A673 (cell line): ENCODE measurements around the gene SNRNP70. TPM values are rescaled to one million over a fixed set of nuclear protein-coding genes. Genes with fewer than 3 reads are reported as not detected.

Experiments
- BruUV-seq: library from RNA; stranded (reverse); fragments of 400-500 nt; replicated peaks from 2 replicates; lab custom pipeline; 2021; lab: Mats Ljungman, UMichigan
- CTCF ChIA-PET: fragments of 300-600 bp; sonication (Branson Sonifier 250); formaldehyde crosslinking; loops from one replicate; lab custom pipeline; 2022; ENCODE audit warnings: antibody characterized with exemption; lab: Charles Lee
- POLR2A ChIA-PET: fragments of 300-600 bp; sonication (Branson Sonifier 250); formaldehyde crosslinking; loops from one replicate; lab custom pipeline; 2022; ENCODE audit warnings: antibody characterized with exemption; ENCODE audit not compliant: low non-redundant PET; lab: Charles Lee
- DNase-seq: peaks from one replicate; pipeline ENCODE4 v3.0.0-alpha.2; 2015; ENCODE audit warnings: low spot score
- H3K27ac ChIP-seq: fragments of 200-600 bp; sonication (generic); 2 replicates; pipeline ENCODE4 v1.5.1; 2016; ENCODE audit warnings: mixed run types, low read depth, mild to moderate bottlenecking, mixed read lengths, antibody characterized with exemption, low read length; ENCODE audit not compliant: poor library complexity, severe bottlenecking
- H3K27me3 ChIP-seq: fragments of 200-600 bp; sonication (generic); replicated peaks from 2 replicates; pipeline ENCODE4 v1.6.1; 2017; ENCODE audit warnings: mixed run types, low read depth, mild to moderate bottlenecking, mixed read lengths, antibody characterized with exemption, low read length; ENCODE audit not compliant: insufficient read depth, poor library complexity
- H3K36me3 ChIP-seq: fragments of 200-600 bp; sonication (generic); 2 replicates; pipeline ENCODE4 v1.6.1; 2016; ENCODE audit warnings: mixed run types, mild to moderate bottlenecking, mixed read lengths, antibody characterized with exemption, low read length; ENCODE audit not compliant: insufficient read depth, poor library complexity, severe bottlenecking
- H3K4me1 ChIP-seq: fragments of 200-600 bp; sonication (generic); 2 replicates; pipeline ENCODE4 v1.6.1; 2017; ENCODE audit warnings: mixed run types, mild to moderate bottlenecking, mixed read lengths, antibody characterized with exemption, low read length; ENCODE audit not compliant: insufficient read depth, poor library complexity, severe bottlenecking
- H3K4me3 ChIP-seq: fragments of 200-600 bp; sonication (generic); 2 replicates; pipeline ENCODE4 v1.5.1; 2016; ENCODE audit warnings: low read depth, mixed run types, mild to moderate bottlenecking, mixed read lengths, low read length; ENCODE audit not compliant: poor library complexity, severe bottlenecking
- H3K9me3 ChIP-seq: fragments of 200-600 bp; sonication (generic); 2 replicates; pipeline ENCODE4 v1.6.1; 2016; ENCODE audit warnings: mixed run types, low read depth, mild to moderate bottlenecking, mixed read lengths, antibody characterized with exemption, low read length; ENCODE audit not compliant: poor library complexity, severe bottlenecking
- EZH2 ChIP-seq: fragments of 200-600 bp; sonication (generic); IDR thresholded peaks from 2 replicates; pipeline ENCODE4 v1.6.1; 2017; ENCODE audit warnings: borderline replicate concordance, low read depth, mild to moderate bottlenecking, mixed read lengths, antibody characterized with exemption, low read length; ENCODE audit not compliant: poor library complexity, severe bottlenecking
- intact Hi-C: fragments of 100-400 bp; cut with micrococcal nuclease; formaldehyde crosslinking; loops from one replicate; pipeline ENCODE4 v1.10.0; 2022; ENCODE audit not compliant: unreplicated experiment
- total RNA-seq: library from RNA; stranded (reverse); gene quantifications from 2 replicates; pipeline ENCODE4 v1.2.3, GENCODE V29; 2021
- TF ChIP-seq, protein P1 (sequence below): fragments of 300-800, 200-600 bp; sonication (generic); conservative IDR thresholded peaks from 2 replicates; pipeline ENCODE4 v1.5.1; 2017; ENCODE audit warnings: low read depth, mild to moderate bottlenecking, antibody characterized with exemption, low read length, moderate library complexity, mixed read lengths

Gene SNRNP70
- total RNA-seq, 1 experiment from 2014 or later, result 295 TPM

DNA sequence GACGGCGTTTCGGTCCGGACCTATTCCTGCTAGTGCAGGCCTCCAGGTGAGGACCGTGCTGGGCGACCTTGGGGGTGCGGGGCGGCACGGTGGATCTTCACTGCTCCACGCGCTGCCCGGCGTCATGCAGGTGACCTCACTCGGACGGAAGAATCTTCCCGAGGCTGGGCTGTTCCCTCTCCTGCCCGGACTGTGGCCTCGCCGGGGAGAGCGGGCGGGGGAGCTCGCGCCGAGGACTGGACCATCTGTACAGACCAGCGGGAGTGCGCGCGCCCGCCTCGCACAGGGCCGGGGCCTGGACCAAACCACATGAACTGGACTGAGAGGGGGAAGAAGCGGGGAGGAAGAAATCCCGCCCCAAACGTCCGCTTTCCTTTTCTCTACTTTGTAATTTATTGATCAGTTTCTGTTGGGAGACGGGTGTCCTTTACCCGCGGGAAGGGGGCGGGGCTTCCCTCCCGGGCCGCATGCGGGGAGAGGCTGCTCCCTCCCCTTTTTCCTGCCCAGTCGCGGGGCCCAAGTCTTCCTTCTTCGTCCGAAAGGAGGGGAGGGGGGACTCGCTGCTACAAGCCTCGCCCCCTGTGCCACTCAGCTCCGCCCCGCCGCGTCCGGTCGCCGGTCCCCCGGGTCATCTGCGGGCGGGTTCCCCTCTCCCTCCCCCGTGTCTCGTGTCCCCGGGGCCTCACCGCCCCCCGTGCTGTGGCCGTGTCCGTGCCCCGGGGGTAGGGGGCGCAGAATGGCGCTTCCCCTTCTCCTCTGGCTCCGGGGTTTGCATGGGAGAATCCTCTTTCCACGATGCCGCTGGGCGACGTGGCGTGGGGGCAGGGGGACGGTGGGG is 65.1 kb downstream of the SNRNP70 start:
- TF ChIP-seq, protein P1, sequence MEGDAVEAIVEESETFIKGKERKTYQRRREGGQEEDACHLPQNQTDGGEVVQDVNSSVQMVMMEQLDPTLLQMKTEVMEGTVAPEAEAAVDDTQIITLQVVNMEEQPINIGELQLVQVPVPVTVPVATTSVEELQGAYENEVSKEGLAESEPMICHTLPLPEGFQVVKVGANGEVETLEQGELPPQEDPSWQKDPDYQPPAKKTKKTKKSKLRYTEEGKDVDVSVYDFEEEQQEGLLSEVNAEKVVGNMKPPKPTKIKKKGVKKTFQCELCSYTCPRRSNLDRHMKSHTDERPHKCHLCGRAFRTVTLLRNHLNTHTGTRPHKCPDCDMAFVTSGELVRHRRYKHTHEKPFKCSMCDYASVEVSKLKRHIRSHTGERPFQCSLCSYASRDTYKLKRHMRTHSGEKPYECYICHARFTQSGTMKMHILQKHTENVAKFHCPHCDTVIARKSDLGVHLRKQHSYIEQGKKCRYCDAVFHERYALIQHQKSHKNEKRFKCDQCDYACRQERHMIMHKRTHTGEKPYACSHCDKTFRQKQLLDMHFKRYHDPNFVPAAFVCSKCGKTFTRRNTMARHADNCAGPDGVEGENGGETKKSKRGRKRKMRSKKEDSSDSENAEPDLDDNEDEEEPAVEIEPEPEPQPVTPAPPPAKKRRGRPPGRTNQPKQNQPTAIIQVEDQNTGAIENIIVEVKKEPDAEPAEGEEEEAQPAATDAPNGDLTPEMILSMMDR, result no peak
- no peak for TF ChIP-seq EZH2
- peak; percentile 94 for DNase-seq
- peaks cover 30% of the 10 kb centered on the region for H3K4me1 ChIP-seq
- intact Hi-C loops, result no loop called here
- CTCF ChIA-PET, result interaction anchor here (0.5 to 1.9 kb wide), 5 partner anchors 49 to 658 kb away, joined by 4 to 7 read pairs (median 5); no protein-coding TSS in a partner anchor
- TSS peak; percentile 83 for BruUV-seq
- H3K27me3 ChIP-seq, result no peaks in the 10 kb centered on the region
- peak overlapping the region; percentile 76 for H3K4me3 ChIP-seq
- POLR2A ChIA-PET, result no interaction called here
- no peaks in the 10 kb centered on the region for H3K9me3 ChIP-seq
- no peaks in the 10 kb centered on the region for H3K36me3 ChIP-seq
- peak overlapping the region; percentile 96 for H3K27ac ChIP-seq

DNA sequence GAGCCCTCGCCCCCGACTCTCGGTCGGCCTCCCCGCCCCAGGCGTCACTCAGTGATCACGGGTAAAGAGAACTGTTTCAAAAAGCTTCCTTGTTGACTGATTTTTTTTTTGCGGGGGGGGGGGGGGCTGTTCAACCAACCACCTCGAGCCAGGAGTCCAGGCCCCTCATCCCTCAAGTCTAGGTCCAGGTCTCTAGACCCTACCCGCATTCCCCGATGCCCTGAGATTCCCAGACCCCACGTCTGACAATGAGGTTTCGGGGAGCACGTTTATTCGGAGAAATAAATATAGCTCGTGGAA is 65.6 kb downstream of the SNRNP70 start:
- intact Hi-C loops, result no loop called here
- Histone ChIP-seq H3K9me3 (no peaks in the 10 kb centered on the region), H3K36me3 (no peaks in the 10 kb centered on the region), H3K27ac (peak overlapping the region; percentile 96), H3K27me3 (no peaks in the 10 kb centered on the region), H3K4me1 (peaks cover 24% of the 10 kb centered on the region), H3K4me3 (peak overlapping the region; percentile 76)
- ChIA-PET CTCF (interaction anchor here (0.6 to 1.9 kb wide), 4 partner anchors 48 to 307 kb away, joined by 5 to 7 read pairs (median 6); no protein-coding TSS in a partner anchor), POLR2A (interaction anchor here (0.7 kb wide), 1 partner anchor 22 kb away, joined by 13 read pairs; no protein-coding TSS in a partner anchor)
- BruUV-seq, result no TSS peak
- no peak for DNase-seq
- TF ChIP-seq, protein P1, result no peak
- TF ChIP-seq EZH2, result no peak

DNA sequence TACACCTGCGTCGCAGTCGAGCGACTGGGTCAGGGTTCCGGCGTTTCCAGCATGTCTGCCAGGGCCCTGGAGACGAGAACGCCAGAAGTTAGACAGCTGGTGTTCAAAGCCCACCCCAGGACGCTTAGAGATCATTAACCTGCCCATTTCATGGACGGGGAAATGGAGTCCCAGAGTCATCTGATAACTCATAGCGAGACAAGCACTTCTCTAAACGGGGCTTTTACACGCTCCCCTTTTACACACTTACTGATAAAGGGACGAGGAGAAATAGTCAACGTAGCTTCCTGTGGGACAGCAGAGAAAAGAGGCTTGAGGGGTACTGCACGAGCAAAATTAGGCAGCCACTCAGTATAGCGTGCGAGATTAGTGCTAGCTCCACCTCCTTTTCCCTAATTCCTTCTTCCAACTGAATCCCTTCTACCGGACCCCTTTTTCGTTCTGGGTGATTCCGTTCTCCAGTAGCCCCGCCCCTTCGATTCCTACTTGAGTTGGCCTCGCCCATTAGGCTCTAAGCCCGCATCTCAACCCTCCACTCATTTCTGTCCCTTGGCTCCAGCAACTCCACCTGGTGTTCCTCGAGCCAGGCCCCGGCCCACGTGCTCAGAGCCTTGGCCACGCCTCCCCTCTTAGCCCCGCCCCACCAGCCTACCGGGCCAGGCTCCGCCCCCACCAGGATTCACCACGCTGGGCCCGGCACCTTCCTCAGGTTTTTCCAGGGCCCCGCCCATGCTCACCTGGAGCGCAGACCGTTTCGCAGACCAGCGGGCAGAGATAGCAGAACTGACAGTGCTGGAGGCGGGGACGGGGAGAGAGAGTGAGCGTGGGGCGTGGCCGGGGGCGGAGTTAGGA is 66.2 kb downstream of the SNRNP70 start:
- no TSS peak for BruUV-seq
- Histone ChIP-seq H3K4me3 (peak overlapping the region; percentile 76), H3K27me3 (no peaks in the 10 kb centered on the region), H3K27ac (peak overlapping the region; percentile 96), H3K9me3 (no peaks in the 10 kb centered on the region), H3K4me1 (peaks cover 19% of the 10 kb centered on the region), H3K36me3 (no peaks in the 10 kb centered on the region)
- TF ChIP-seq, protein P1, result no peak
- no peak for TF ChIP-seq EZH2
- DNase-seq, result peak; percentile 94
- intact Hi-C loops, result no loop called here
- CTCF ChIA-PET, result interaction anchor here (0.6 to 1.9 kb wide), 4 partner anchors 16 to 207 kb away, joined by 3 to 6 read pairs (median 5); no protein-coding TSS in a partner anchor
- POLR2A ChIA-PET, result interaction anchor here (0.7 kb wide), 1 partner anchor 23 kb away, joined by 13 read pairs; no protein-coding TSS in a partner anchor
